ENCODE data around the gene MMP25. TPM values are rescaled to one million over a fixed set of nuclear protein-coding genes. Genes with fewer than 3 reads are reported as not detected.

MMP25 gene
- total and polyA plus RNA-seq, 2 donors from 2014 or later = 0.65 to 1.7 TPM

- no peak overlapping the region for H3K9ac ChIP-seq (ENCODE audit: low read length in 3 of 3)
- no peaks in the 10 kb centered on the region for H3K27me3 ChIP-seq (ENCODE audit: control insufficient read depth, insufficient read depth, low read length)
- peak overlapping the region; percentile 26 to 55 for H3K27ac ChIP-seq (ENCODE audit: low read depth in 2 of 2, low read length in 2 of 2)
- no peak for FAIRE-seq
- intact Hi-C loops (cut with DNase I) = no loop called here
- peaks cover 0 to 4% (median 3%) of the 10 kb centered on the region in 3 donors for H3K4me1 ChIP-seq (ENCODE audit: control insufficient read depth in 2 of 3, insufficient read depth in 2 of 3, low read depth in 1 of 3, low read length in 3 of 3)
- peak in 3 of 5 donors; percentile 50 to 84 (median 81) for DNase-seq
- H3K4me3 ChIP-seq (ENCODE audit: low read length in 3 of 3) = peak overlapping the region in 1 of 3 donors; percentile 25
- TF ChIP-seq, protein P1, sequence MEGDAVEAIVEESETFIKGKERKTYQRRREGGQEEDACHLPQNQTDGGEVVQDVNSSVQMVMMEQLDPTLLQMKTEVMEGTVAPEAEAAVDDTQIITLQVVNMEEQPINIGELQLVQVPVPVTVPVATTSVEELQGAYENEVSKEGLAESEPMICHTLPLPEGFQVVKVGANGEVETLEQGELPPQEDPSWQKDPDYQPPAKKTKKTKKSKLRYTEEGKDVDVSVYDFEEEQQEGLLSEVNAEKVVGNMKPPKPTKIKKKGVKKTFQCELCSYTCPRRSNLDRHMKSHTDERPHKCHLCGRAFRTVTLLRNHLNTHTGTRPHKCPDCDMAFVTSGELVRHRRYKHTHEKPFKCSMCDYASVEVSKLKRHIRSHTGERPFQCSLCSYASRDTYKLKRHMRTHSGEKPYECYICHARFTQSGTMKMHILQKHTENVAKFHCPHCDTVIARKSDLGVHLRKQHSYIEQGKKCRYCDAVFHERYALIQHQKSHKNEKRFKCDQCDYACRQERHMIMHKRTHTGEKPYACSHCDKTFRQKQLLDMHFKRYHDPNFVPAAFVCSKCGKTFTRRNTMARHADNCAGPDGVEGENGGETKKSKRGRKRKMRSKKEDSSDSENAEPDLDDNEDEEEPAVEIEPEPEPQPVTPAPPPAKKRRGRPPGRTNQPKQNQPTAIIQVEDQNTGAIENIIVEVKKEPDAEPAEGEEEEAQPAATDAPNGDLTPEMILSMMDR (IDR thresholded peaks at IDR 0.05; ENCODE audit: borderline replicate concordance, extremely low read depth, insufficient read depth) = no peak
- H3K36me3 ChIP-seq (ENCODE audit: control insufficient read depth in 2 of 3, insufficient read depth in 3 of 3, low read length in 3 of 3) = no peaks in the 10 kb centered on the region
- H3K9me3 ChIP-seq (ENCODE audit: control insufficient read depth in 2 of 3, insufficient read depth in 1 of 3, low read length in 3 of 3) = no peaks in the 10 kb centered on the region
These were observed 41.2 kb downstream of the MMP25 start for GRCh38 chr16:3087243-3088235.

- peak in 2 of 5 donors; percentile 35 to 47 for DNase-seq
- peaks cover 0 to 4% (median 3%) of the 10 kb centered on the region in 3 donors for H3K4me1 ChIP-seq (ENCODE audit: control insufficient read depth in 2 of 3, insufficient read depth in 2 of 3, low read depth in 1 of 3, low read length in 3 of 3)
- H3K36me3 ChIP-seq (ENCODE audit: control insufficient read depth in 2 of 3, insufficient read depth in 3 of 3, low read length in 3 of 3) = no peaks in the 10 kb centered on the region
- H3K27ac ChIP-seq (ENCODE audit: low read depth in 2 of 2, low read length in 2 of 2) = no peak overlapping the region
- H3K9ac ChIP-seq (ENCODE audit: low read length in 3 of 3) = no peak overlapping the region
- TF ChIP-seq, protein P1 (IDR thresholded peaks at IDR 0.05; ENCODE audit: borderline replicate concordance, extremely low read depth, insufficient read depth) = no peak
- H3K4me3 ChIP-seq (ENCODE audit: low read length in 3 of 3) = no peak overlapping the region
- no peaks in the 10 kb centered on the region for H3K27me3 ChIP-seq (ENCODE audit: control insufficient read depth, insufficient read depth, low read length)
- no peak for FAIRE-seq
- intact Hi-C loops (cut with DNase I) = no loop called here
- H3K9me3 ChIP-seq (ENCODE audit: control insufficient read depth in 2 of 3, insufficient read depth in 1 of 3, low read length in 3 of 3) = no peaks in the 10 kb centered on the region
These were observed 42.1 kb downstream of the MMP25 start for GRCh38 chr16:3088450-3088849.

- Histone ChIP-seq H3K4me1 (ENCODE audit: control insufficient read depth in 2 of 3, insufficient read depth in 2 of 3, low read depth in 1 of 3, low read length in 3 of 3) (peaks cover 0 to 4% (median 3%) of the 10 kb centered on the region in 3 donors), H3K27ac (ENCODE audit: low read depth in 2 of 2, low read length in 2 of 2) (no peak overlapping the region), H3K4me3 (ENCODE audit: low read length in 3 of 3) (no peak overlapping the region), H3K9ac (ENCODE audit: low read length in 3 of 3) (no peak overlapping the region), H3K36me3 (ENCODE audit: control insufficient read depth in 2 of 3, insufficient read depth in 3 of 3, low read length in 3 of 3) (no peaks in the 10 kb centered on the region), H3K9me3 (ENCODE audit: control insufficient read depth in 2 of 3, insufficient read depth in 1 of 3, low read length in 3 of 3) (no peaks in the 10 kb centered on the region), H3K27me3 (ENCODE audit: control insufficient read depth, insufficient read depth, low read length) (no peaks in the 10 kb centered on the region)
- intact Hi-C loops (cut with DNase I) = no loop called here
- TF ChIP-seq, protein P1 (IDR thresholded peaks at IDR 0.05; ENCODE audit: borderline replicate concordance, extremely low read depth, insufficient read depth) = no peak
- DNase-seq (peak in 1 of 5 donors; percentile 76), FAIRE-seq (no peak)
These were observed 42.8 kb downstream of the MMP25 start for GRCh38 chr16:3088925-3089716.
